ENCODE measurements around the gene TBL3.

TBL3 gene

DNA sequence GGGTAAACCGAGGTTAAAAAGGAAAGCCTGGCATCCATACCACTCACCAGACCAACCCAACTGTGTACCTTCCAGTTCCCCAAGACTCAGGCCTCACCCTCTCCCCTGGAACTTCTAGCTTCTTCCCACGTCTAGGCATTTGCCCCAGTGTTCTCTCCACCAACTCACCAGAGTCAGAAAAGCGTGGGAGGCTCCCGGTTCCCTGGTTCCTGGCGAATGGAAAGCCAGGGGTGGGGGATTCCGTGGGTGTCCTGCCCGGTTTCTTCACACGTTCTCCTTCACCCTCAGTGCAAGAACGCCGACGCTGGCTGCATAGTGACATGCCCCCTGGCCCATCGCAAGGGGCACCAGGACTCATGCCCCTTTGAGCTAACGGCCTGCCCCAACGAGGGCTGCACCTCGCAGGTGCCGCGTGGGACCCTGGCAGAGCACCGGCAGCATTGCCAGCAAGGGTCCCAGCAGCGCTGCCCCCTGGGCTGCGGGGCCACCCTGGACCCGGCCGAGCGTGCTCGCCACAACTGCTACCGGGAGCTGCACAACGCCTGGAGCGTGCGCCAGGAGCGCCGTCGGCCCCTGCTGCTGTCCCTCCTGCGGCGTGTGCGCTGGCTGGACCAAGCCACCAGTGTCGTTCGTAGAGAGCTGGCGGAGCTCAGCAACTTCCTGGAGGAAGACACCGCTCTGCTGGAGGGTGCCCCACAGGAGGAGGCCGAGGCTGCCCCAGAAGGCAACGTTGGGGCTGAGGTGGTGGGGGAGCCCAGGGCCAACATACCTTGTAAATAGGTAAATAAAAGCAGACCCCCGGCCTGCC lies 3.5 kb upstream of the TBL3 start:
- TF ChIP-seq CTCF (IDR thresholded peaks at IDR 0.05; ENCODE audit: borderline replicate concordance, insufficient read depth, low read depth, low read length): no peak
- no peak overlapping the region for H3K4me3 ChIP-seq (ENCODE audit: low read depth, low read length)

- TF ChIP-seq CTCF (IDR thresholded peaks at IDR 0.05; ENCODE audit: borderline replicate concordance, insufficient read depth, low read depth, low read length): no peak
- peak overlapping the region; percentile 98 for H3K4me3 ChIP-seq (ENCODE audit: low read depth, low read length)
Measured at GRCh38 chr16:1972490-1972877, 631 bp downstream of the TBL3 start.

DNA sequence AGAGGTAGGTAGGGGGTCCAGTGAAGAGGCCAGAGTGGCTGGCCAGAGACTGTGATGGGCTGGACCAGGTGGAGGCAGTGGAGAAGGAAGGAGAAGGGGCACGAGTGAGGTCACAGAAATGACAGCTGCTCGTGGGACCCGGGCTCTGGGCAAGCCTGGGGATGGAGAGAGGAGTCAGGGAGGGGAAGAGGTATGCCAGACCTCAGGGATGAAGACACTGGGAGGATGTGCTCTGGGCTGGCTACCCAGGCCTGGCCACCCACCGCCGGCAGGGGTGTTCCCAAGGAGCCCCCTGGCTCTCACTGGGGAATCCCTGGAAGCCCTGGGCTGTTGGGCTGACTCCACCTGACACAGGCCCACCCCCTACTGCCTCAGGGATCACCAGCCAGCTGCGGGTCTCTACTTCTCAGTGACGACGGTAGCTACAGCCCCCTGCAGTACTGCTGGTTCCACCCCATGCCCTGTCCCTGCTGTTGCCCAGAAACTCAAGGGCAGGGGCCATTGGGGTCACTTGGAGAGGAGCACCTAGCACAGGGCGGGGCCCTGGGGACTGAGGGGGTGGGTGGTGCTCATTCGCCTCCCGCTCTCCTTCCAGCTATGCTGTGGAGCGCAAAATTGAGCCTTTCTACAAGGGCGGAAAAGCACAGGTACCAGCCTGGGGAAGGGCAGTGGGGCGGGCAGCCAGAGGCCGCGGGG lies 1.8 kb downstream of the TBL3 start:
- TF ChIP-seq CTCF (IDR thresholded peaks at IDR 0.05; ENCODE audit: borderline replicate concordance, insufficient read depth, low read depth, low read length): no peak
- no peak overlapping the region for H3K4me3 ChIP-seq (ENCODE audit: low read depth, low read length)

GRCh38 chr16:1974157-1975070 lies 2.6 kb downstream of the TBL3 start:
- TF ChIP-seq CTCF (IDR thresholded peaks at IDR 0.05; ENCODE audit: borderline replicate concordance, insufficient read depth, low read depth, low read length): no peak

DNA sequence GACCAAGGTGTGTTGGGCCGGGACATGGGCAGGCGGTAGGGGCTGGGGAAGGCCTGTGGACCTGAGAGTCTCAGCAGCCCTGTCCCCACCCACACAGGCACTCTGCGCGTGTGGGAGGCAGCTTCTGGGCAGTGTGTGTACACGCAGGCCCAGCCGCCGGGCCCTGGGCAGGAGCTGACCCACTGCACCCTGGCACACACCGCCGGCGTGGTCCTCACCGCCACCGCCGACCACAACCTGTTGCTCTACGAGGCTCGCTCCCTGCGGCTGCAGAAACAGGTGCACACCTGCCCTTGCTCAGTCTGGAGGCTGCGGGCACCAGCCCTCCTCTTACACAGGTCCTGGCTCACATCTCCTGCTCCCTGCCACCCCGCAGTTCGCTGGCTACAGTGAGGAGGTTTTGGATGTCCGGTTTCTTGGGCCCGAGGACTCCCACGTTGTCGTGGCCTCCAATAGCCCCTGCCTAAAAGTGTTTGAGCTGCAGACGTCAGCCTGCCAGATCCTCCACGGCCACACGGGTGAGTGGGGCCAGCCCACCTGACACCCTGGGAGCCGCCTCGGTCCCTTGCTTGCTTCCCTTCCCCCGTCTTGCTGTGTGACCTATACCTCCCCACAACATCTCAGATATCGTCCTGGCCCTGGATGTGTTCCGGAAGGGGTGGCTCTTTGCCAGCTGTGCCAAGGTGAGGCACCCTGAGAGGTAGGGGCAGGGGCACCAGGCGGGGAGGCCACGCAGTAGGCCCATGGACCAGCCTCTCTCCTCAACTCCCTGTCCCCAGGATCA lies 3.8 kb downstream of the TBL3 start:
- H3K4me3 ChIP-seq (ENCODE audit: low read depth, low read length): no peak overlapping the region
- no peak for TF ChIP-seq CTCF (IDR thresholded peaks at IDR 0.05; ENCODE audit: borderline replicate concordance, insufficient read depth, low read depth, low read length)

More at GRCh38 chr16:1974157-1975070, 2.6 kb downstream of the TBL3 start:
- no peak overlapping the region for H3K4me3 ChIP-seq (ENCODE audit: low read depth, low read length)

- no peak for TF ChIP-seq CTCF (IDR thresholded peaks at IDR 0.05; ENCODE audit: borderline replicate concordance, insufficient read depth, low read depth, low read length)
Measured at GRCh38 chr16:1976216-1976520, 4.3 kb downstream of the TBL3 start.

More at GRCh38 chr16:1976216-1976520, 4.3 kb downstream of the TBL3 start:
- H3K4me3 ChIP-seq (ENCODE audit: low read depth, low read length): no peak overlapping the region
